DND-41 (cell line): Measurements from ENCODE around the gene ALDH18A1.

Experiments used
- ATAC-seq: fragments of 200-7000 bp; cut with Tn5 transposase; 3 replicates; pipeline ENCODE4 v1.9.1; 2021; ENCODE audit warnings: low read depth; ENCODE audit not compliant: insufficient read depth
- DNase-seq: peaks from one replicate; pipeline ENCODE4 v3.0.0-alpha.2; 2020
- H2AFZ ChIP-seq: 2 replicates; pipeline ENCODE4 v1.6.0; 2012; ENCODE audit warnings: low read depth, low read length
- H3K27ac ChIP-seq: 2 replicates; pipeline ENCODE4 v1.5.1; 2012; ENCODE audit warnings: low read length, inconsistent platforms
- H3K27me3 ChIP-seq: fragments of 200-600 bp; sonication (generic); 2 replicates; pipeline ENCODE4 v1.6.0; 2012; ENCODE audit warnings: low read length, mild to moderate bottlenecking, inconsistent platforms; ENCODE audit not compliant: insufficient read depth, poor library complexity
- H3K36me3 ChIP-seq: 2 replicates; pipeline ENCODE4 v1.5.1; 2012; ENCODE audit warnings: low read length, inconsistent platforms; ENCODE audit not compliant: insufficient read depth
- H3K4me1 ChIP-seq: 2 replicates; pipeline ENCODE4 v1.5.1; 2012; ENCODE audit warnings: mild to moderate bottlenecking, low read length; ENCODE audit not compliant: insufficient read depth
- H3K4me2 ChIP-seq: 2 replicates; pipeline ENCODE4 v1.6.0; 2012; ENCODE audit warnings: mild to moderate bottlenecking, moderate library complexity, low read length, inconsistent platforms; ENCODE audit not compliant: insufficient read depth
- H3K4me3 ChIP-seq, 2 experiments: fragments of 200-600 bp in 1 of 2; shearing (Covaris generic) in 1 of 2; 2 replicates each; pipeline ENCODE4 v1.5.1; 2012 to 2016; ENCODE audit warnings: inconsistent platforms in 2 of 2, low read length in 2 of 2, mild to moderate bottlenecking in 2 of 2, low read depth in 1 of 2, moderate library complexity in 1 of 2
- H3K79me2 ChIP-seq: 2 replicates; pipeline ENCODE4 v1.6.0; 2012; ENCODE audit warnings: low read length, inconsistent platforms; ENCODE audit not compliant: insufficient read depth
- H3K9ac ChIP-seq: 2 replicates; pipeline ENCODE4 v1.6.0; 2012; ENCODE audit warnings: low read depth, mild to moderate bottlenecking, inconsistent platforms, low read length, moderate library complexity
- H3K9me3 ChIP-seq: 2 replicates; pipeline ENCODE4 v1.5.1; 2012; ENCODE audit warnings: low read length, moderate library complexity, mild to moderate bottlenecking, inconsistent platforms; ENCODE audit not compliant: insufficient read depth, severe bottlenecking
- H4K20me1 ChIP-seq: 2 replicates; pipeline ENCODE4 v1.6.0; 2012; ENCODE audit warnings: low read length; ENCODE audit not compliant: insufficient read depth
- EZH2 ChIP-seq: IDR thresholded peaks from 3 replicates; pipeline ENCODE4 v1.6.1; 2012; ENCODE audit warnings: borderline replicate concordance, low read depth, mild to moderate bottlenecking, moderate library complexity, low read length, inconsistent platforms; ENCODE audit not compliant: severe bottlenecking
- TF ChIP-seq, protein P1 (sequence below): IDR thresholded peaks from 2 replicates; pipeline ENCODE4 v1.5.1; 2012; ENCODE audit warnings: borderline replicate concordance, low read length, moderate library complexity, mild to moderate bottlenecking; ENCODE audit not compliant: poor library complexity, severe bottlenecking; ENCODE audit errors: extremely low read depth

The ALDH18A1 gene

DNA sequence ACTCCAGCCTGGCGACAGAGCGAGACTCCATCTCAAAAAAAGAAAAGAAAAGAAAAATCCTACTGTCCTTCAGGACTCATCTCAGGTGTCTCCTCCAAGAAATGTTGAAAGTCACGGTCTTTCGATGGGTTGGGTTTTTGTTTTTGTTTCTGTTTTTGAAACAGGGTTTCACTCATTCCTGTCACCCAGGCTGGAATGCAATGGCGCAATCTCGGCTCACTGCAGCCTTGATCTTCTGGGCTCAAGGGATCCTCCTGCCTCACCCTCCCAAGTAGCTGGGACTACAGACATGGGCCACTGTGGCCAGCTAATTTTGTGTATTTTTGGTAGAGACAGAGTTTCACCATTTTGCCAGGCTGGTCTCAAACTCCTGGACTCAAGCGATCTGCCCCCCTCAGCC is 92.2 kb downstream of the ALDH18A1 start:
- no peaks in the 10 kb centered on the region for H3K9me3 ChIP-seq
- DNase-seq (no peak), ATAC-seq (no peak)
- no peaks in the 10 kb centered on the region for H3K36me3 ChIP-seq
- no peak overlapping the region for H3K27ac ChIP-seq
- no peak overlapping the region for H3K9ac ChIP-seq
- H4K20me1 ChIP-seq: no peaks in the 10 kb centered on the region
- no peaks in the 10 kb centered on the region for H3K79me2 ChIP-seq
- H3K4me1 ChIP-seq: no peaks in the 10 kb centered on the region
- H3K27me3 ChIP-seq: peaks cover 7% of the 10 kb centered on the region
- no peak overlapping the region for H2AFZ ChIP-seq
- no peak overlapping the region for H3K4me3 ChIP-seq
- TF ChIP-seq, protein P1, sequence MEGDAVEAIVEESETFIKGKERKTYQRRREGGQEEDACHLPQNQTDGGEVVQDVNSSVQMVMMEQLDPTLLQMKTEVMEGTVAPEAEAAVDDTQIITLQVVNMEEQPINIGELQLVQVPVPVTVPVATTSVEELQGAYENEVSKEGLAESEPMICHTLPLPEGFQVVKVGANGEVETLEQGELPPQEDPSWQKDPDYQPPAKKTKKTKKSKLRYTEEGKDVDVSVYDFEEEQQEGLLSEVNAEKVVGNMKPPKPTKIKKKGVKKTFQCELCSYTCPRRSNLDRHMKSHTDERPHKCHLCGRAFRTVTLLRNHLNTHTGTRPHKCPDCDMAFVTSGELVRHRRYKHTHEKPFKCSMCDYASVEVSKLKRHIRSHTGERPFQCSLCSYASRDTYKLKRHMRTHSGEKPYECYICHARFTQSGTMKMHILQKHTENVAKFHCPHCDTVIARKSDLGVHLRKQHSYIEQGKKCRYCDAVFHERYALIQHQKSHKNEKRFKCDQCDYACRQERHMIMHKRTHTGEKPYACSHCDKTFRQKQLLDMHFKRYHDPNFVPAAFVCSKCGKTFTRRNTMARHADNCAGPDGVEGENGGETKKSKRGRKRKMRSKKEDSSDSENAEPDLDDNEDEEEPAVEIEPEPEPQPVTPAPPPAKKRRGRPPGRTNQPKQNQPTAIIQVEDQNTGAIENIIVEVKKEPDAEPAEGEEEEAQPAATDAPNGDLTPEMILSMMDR: no peak
- no peak for TF ChIP-seq EZH2
- H3K4me2 ChIP-seq: no peak overlapping the region

DNA sequence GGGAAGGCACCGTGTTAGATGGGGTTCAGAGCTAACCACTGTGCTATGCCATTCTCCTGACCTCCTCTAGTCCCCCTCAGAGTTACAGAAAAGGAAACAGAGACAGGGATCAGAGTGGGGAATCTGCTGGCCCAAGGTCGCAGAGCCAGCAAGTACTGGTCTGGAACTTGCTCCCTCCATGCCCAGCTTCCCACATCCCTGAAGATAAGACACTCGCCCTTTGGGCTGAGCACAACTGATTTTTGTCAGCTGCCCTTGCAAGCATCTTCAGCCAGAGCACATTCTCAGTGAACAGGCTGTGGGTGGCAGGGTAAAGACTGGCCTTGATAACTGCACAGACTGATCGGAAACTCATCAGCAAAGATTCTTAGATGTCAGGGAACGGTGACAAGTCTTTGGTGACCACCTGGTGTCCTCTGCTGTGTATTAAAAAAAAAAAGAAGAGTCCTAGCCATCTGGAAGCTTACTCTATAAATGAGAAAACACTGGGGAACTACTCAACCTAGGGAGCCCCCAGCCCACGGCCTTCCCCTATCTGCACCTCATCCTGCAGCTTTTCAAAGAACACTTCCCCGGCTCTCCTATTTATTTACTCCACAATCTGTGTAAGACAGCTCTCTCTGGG is 94.1 kb downstream of the ALDH18A1 start:
- no peak overlapping the region for H2AFZ ChIP-seq
- no peaks in the 10 kb centered on the region for H4K20me1 ChIP-seq
- no peak overlapping the region for H3K4me2 ChIP-seq
- no peaks in the 10 kb centered on the region for H3K27me3 ChIP-seq
- H3K27ac ChIP-seq: no peak overlapping the region
- DNase-seq (no peak), ATAC-seq (no peak)
- H3K4me1 ChIP-seq: no peaks in the 10 kb centered on the region
- H3K79me2 ChIP-seq: no peaks in the 10 kb centered on the region
- no peak overlapping the region for H3K4me3 ChIP-seq
- TF ChIP-seq, protein P1: no peak
- TF ChIP-seq EZH2: no peak
- no peaks in the 10 kb centered on the region for H3K9me3 ChIP-seq
- no peaks in the 10 kb centered on the region for H3K36me3 ChIP-seq
- H3K9ac ChIP-seq: no peak overlapping the region

DNA sequence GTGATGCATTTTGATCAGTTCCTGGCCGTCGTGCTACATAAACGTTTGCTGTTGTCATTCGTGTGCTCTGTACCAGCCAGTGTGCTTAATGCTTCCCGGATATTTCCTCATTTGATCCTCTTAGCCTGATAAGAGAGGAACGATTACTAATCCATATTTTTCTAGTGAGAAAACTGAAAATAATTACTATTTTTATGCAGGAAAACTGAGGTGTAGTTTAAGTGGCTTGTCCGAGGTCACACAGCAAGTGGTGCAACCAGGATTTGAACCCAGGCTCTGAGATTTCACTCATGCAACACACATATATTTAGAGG is 94.7 kb downstream of the ALDH18A1 start:
- no peak overlapping the region for H2AFZ ChIP-seq
- H3K4me3 ChIP-seq: no peak overlapping the region

More for the DNA sequence above, 94.7 kb downstream of the ALDH18A1 start:
- DNase-seq (no peak), ATAC-seq (no peak)
- H3K9me3 ChIP-seq: no peaks in the 10 kb centered on the region
- no peak for TF ChIP-seq EZH2
- TF ChIP-seq, protein P1: no peak
- H3K27ac ChIP-seq: no peak overlapping the region
- H4K20me1 ChIP-seq: no peaks in the 10 kb centered on the region
- H3K9ac ChIP-seq: no peak overlapping the region
- no peaks in the 10 kb centered on the region for H3K79me2 ChIP-seq
- H3K4me1 ChIP-seq: no peaks in the 10 kb centered on the region
- H3K36me3 ChIP-seq: no peaks in the 10 kb centered on the region
- H3K27me3 ChIP-seq: no peaks in the 10 kb centered on the region
- no peak overlapping the region for H3K4me2 ChIP-seq
